Esophagus (tissue), 2 donors: Measurements from ENCODE around the gene SNAI3. TPM values are rescaled to one million over a fixed set of nuclear protein-coding genes. Genes with fewer than 3 reads are reported as not detected.
A peak's percentile ranks its signal among the peaks of the same experiment; 100 is the strongest.

ENCODE experiments used
- H3K27ac ChIP-seq, 2 donors: one replicate each; pipeline ENCODE4 v1.5.1; 2013; ENCODE audit warnings: low read depth in 2 of 2, mild to moderate bottlenecking in 2 of 2, inconsistent platforms in 1 of 2, low read length in 1 of 2, moderate library complexity in 1 of 2
- H3K27me3 ChIP-seq, 2 donors: one replicate each; pipeline ENCODE4 v1.6.1; 2013; ENCODE audit warnings: low read length in 2 of 2, control low read depth in 1 of 2, mild to moderate bottlenecking in 1 of 2; ENCODE audit not compliant: insufficient read depth in 2 of 2, control insufficient read depth in 1 of 2
- H3K36me3 ChIP-seq, 2 donors: one replicate each; pipeline ENCODE4 v1.6.1; 2013; ENCODE audit warnings: low read length in 1 of 2; ENCODE audit not compliant: control insufficient read depth in 2 of 2, insufficient read depth in 2 of 2
- H3K4me1 ChIP-seq, 2 donors: one replicate each; pipeline ENCODE4 v1.6.1; 2013; ENCODE audit warnings: low read length in 1 of 2; ENCODE audit not compliant: control insufficient read depth in 2 of 2, insufficient read depth in 2 of 2
- H3K4me3 ChIP-seq, 2 donors: one replicate each; pipeline ENCODE4 v1.5.1; 2013; ENCODE audit warnings: low read length in 2 of 2, mild to moderate bottlenecking in 2 of 2, low read depth in 1 of 2, moderate library complexity in 1 of 2
- H3K9me3 ChIP-seq, 2 donors: one replicate each; pipeline ENCODE4 v1.6.1; 2013; ENCODE audit warnings: mild to moderate bottlenecking in 2 of 2, low read depth in 1 of 2, low read length in 1 of 2, moderate library complexity in 1 of 2; ENCODE audit not compliant: control insufficient read depth in 2 of 2, insufficient read depth in 1 of 2
- WGBS, 2 donors: extraction: QIAGEN DNeasy Blood & Tissue Kit; methylation state at CpG; one replicate each; pipeline ENCODE4 v1.1.7; 2013; 5-methylcytosine and 5-hydroxymethylcytosine counted together
- polyA plus RNA-seq, 2 donors: library from polyadenylated mRNA; stranded (reverse); fragments of 200-250 nt; gene quantifications; one replicate each; pipeline ENCODE4 v1.2.3, GENCODE V29; 2013
- donor health status: healthy with polysubstance abuse.
- donor health status: Bipolar disorder and iron deficiency.

Gene SNAI3
- polyA plus RNA-seq, 2 donors = 0.24 to 0.28 TPM

- WGBS, 2 donors = 89 to 92% methylated on average over 42 of the region's 42 CpGs
- Histone ChIP-seq H3K27ac (no peak overlapping the region), H3K4me1 (no peaks in the 10 kb centered on the region), H3K9me3 (no peaks in the 10 kb centered on the region), H3K4me3 (no peak overlapping the region), H3K27me3 (no peaks in the 10 kb centered on the region), H3K36me3 (peaks cover 16 to 60% of the 10 kb centered on the region in 2 donors)
These were observed 28.4 kb upstream of the SNAI3 start for GRCh38 chr16:88714420-88715302.

DNA sequence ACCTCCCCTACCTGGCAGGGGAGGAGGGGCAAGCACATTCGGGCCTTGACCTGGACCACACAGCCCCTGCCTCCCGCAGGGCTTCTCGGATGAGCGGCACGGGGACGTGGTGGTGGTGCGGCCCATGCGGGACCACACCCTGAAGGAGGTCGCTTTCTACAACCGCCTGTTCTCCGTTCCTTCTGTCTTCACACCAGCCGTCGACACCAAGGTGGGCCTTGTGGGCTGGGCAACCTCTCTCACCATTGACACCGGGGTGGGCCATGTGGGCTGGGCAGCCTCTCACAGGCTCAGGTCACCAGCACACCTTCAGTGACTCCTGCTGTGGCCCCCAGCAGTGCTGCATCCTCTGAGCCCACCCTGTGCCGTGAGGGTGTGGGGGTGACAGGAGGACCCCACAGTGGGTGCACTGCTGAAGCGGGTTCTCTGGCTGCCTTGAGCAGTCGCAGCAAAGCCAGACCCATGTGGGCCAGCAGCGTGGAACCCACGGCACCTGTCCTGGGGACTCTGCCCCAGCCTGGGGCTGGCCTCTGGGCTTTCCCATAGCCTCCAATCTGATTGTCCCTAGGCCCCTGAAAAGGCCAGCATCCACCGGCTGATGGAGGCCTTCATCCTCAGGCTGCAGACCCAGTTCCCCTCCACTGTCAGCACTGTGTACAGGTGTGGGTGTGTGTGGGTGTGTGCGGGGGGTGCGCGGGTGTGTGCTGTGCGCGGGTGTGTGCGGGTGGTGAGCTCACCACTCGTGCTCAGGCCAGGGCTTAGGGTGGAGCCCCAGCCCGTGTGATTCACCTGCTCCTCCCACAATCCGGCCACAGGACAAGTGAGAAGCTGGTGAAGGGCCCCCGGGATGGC is 27.5 kb upstream of the SNAI3 start:
- H3K27me3 ChIP-seq = no peaks in the 10 kb centered on the region
- 78 to 82% methylated on average over 30 of the region's 30 CpGs for WGBS, 2 donors
- no peak overlapping the region for H3K4me3 ChIP-seq
- H3K27ac ChIP-seq = no peak overlapping the region
- peaks cover 16 to 55% of the 10 kb centered on the region in 2 donors for H3K36me3 ChIP-seq
- H3K4me1 ChIP-seq = no peaks in the 10 kb centered on the region
- H3K9me3 ChIP-seq = no peaks in the 10 kb centered on the region

DNA sequence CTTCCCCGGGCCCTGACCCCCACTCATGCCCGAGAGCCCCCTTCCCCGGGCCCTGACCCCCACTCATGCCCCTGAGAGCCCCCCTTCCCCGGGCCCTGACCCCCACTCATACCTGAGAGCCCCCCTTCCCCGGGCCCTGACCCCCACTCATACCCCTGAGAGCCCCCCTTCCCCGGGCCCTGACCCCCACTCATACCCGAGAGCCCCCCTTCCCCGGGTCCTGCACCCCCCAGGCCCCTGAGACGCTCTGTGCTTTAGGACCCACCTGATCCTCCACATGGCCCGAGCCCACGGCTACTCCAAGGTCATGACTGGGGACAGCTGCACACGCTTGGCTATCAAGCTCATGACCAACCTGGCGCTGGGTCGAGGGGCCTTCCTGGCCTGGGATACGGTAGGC is 26.7 kb upstream of the SNAI3 start:
- Histone ChIP-seq H3K9me3 (no peaks in the 10 kb centered on the region), H3K27me3 (no peaks in the 10 kb centered on the region), H3K4me1 (no peaks in the 10 kb centered on the region), H3K4me3 (no peak overlapping the region), H3K36me3 (peaks cover 16 to 50% of the 10 kb centered on the region in 2 donors), H3K27ac (no peak overlapping the region)
- 82 to 89% methylated on average over 13 to 15 of the region's 15 CpGs for WGBS, 2 donors

- Histone ChIP-seq H3K27me3 (no peaks in the 10 kb centered on the region), H3K36me3 (peaks cover 16 to 48% of the 10 kb centered on the region in 2 donors), H3K9me3 (no peaks in the 10 kb centered on the region), H3K4me1 (no peaks in the 10 kb centered on the region), H3K27ac (no peak overlapping the region), H3K4me3 (no peak overlapping the region)
- 76 to 77% methylated on average over 23 to 25 of the region's 25 CpGs for WGBS, 2 donors
These were observed 26.2 kb upstream of the SNAI3 start for GRCh38 chr16:88712362-88712979.

DNA sequence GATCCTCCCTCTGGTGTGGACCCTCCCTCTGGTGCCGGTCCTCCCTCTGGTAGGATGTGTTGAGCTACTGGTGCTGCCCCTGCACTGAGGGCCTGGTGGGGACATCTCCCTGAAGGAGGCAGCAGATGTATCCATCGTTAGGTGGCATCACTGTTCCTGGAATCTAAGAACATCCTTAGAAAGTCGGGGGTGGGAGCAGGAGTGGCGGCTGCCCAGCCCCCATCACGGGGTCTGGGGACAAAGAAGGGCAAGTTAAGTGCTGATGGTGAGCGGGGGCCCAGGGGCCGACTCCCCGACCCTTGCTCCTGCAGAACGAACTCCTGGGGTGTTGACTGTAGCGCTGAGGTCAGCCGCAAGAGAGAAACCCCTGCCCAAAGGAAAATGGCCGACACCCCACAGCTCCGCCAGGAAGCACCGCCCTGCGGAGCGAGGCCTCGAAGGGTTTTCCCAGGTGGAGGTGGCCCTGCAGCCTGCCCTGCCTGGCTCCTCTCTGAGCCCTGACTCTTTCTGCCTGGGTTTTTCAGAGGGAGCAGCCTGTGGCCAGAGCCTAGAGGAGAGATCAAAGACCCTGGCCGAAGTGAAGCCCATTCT is 25.5 kb upstream of the SNAI3 start:
- no peak overlapping the region for H3K4me3 ChIP-seq
- H3K4me1 ChIP-seq = peaks cover 0 to 5% of the 10 kb centered on the region in 2 donors
- no peaks in the 10 kb centered on the region for H3K9me3 ChIP-seq
- 78 to 80% methylated on average over 14 to 18 of the region's 18 CpGs for WGBS, 2 donors
- peaks cover 16 to 43% of the 10 kb centered on the region in 2 donors for H3K36me3 ChIP-seq
- no peak overlapping the region for H3K27ac ChIP-seq
- no peaks in the 10 kb centered on the region for H3K27me3 ChIP-seq

DNA sequence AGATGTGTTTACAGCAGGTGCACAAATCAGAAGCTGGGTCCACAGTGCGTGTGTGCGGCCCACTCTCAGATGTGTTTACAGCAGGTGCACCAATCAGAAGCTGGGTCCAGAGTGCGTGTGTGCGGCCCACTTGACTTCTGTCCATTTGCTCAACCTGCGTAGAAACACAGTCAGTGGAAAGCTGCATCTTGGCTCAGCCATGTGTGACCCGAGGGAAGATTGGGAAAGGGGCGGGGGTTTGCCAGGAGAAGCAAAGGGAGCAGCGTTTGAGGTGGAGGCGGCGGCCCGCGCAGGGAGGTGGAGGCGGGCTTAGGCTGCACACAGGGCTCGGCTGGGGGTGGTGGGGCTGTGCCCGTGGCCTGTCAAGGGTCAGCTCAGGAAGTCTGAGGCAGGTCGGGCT is 24.2 kb upstream of the SNAI3 start:
- WGBS, 2 donors = 67 to 76% methylated on average over 16 of the region's 16 CpGs
- Histone ChIP-seq H3K27ac (no peak overlapping the region), H3K36me3 (peaks cover 10 to 30% of the 10 kb centered on the region in 2 donors), H3K4me1 (peaks cover 0 to 5% of the 10 kb centered on the region in 2 donors), H3K4me3 (no peak overlapping the region), H3K27me3 (no peaks in the 10 kb centered on the region), H3K9me3 (no peaks in the 10 kb centered on the region)

GRCh38 chr16:88706965-88707826 is 20.9 kb upstream of the SNAI3 start:
- peak overlapping the region; percentile 81 to 91 for H3K4me3 ChIP-seq
- H3K27ac ChIP-seq = no peak overlapping the region
- WGBS, 2 donors = 29 to 37% methylated on average over 17 of the region's 17 CpGs
- H3K9me3 ChIP-seq = no peaks in the 10 kb centered on the region
- H3K4me1 ChIP-seq = peaks cover 0 to 10% of the 10 kb centered on the region in 2 donors
- no peaks in the 10 kb centered on the region for H3K27me3 ChIP-seq
- peaks cover 0 to 6% of the 10 kb centered on the region in 2 donors for H3K36me3 ChIP-seq

DNA sequence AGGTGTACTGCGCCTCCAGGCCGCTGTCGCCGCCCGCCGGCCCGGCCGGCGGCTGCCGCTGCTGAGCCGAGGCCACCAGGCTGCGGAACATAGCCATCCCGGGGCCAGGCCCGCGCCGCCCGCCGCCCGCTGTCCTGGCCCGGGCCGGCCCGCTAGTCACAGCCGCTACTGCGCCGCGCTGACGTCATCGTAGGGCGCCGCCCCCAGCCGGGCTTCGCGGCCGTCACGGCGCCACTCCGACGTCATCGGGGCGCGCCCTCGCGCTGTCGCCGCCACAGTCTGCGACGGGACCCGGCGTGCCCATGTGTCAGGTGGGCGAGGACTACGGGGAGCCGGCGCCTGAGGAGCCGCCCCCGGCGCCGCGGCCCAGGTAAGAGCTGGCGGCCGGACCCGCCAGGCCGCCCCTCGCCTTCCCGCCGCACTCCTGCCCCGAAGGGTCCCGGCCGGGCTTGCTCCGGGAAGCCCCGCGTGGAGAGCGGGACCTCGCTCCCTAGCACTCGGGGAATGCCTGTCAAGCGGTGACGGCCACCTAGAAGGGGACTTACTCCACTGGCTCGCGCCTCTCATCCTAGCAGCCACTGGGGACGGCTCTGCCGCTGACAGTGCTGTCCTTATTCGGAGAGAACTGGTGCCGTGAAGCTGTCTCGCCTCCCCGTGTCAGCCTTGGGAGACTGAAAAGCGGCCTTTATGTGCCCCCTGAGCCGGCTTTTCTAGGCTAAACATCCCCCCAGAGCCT is 20.1 kb upstream of the SNAI3 start, which contains the start of the genes CTU2 and RNF166:
CTU2 (plus strand) TSS at position 275 of the 736 bp plus-strand sequence; CDS start at position 303, 28 bp downstream.
RNF166 (minus strand) TSS at position 180 of the 736 bp plus-strand sequence; CDS start at position 97, 83 bp downstream.
- peak within 1 kb of the TSS; percentile 74 to 92 for H3K27ac ChIP-seq
- peaks cover 0 to 6% of the 10 kb centered on the region in 2 donors for H3K36me3 ChIP-seq
- H3K27me3 ChIP-seq = no peaks in the 10 kb centered on the region
- no peaks in the 10 kb centered on the region for H3K9me3 ChIP-seq
- peaks cover 3 to 10% of the 10 kb centered on the region in 2 donors for H3K4me1 ChIP-seq
- 0% methylated on average over 67 to 86 of the region's 86 CpGs for WGBS, 2 donors
- H3K4me3 ChIP-seq = peak within 1 kb of the TSS; percentile 81 to 91
